GM23338 (cell line): Measurements from ENCODE around the gene WDR26. TPM values are rescaled to one million over a fixed set of nuclear protein-coding genes. Genes with fewer than 3 reads are reported as not detected.

ENCODE experiments used
- ATAC-seq: fragments of 200-7000 bp; cut with Tn5 transposase; 3 replicates; pipeline ENCODE4 v1.9.1; 2020
- DNase-seq: peaks from one replicate; pipeline ENCODE4 v3.0.0-alpha.2; 2015; ENCODE audit warnings: low spot score
- H2AFZ ChIP-seq: fragments of 200-600 bp; sonication (generic); 2 replicates; pipeline ENCODE4 v1.8.0; 2016; ENCODE audit warnings: antibody characterized with exemption, mild to moderate bottlenecking, moderate library complexity
- H3F3A ChIP-seq: fragments of 200-600 bp; sonication (generic); replicated peaks from 2 replicates; pipeline ENCODE4 v1.8.0; 2017; ENCODE audit warnings: antibody characterized with exemption, mixed run types, low read depth
- H3K27ac ChIP-seq: fragments of 200-600 bp; sonication (generic); 2 replicates; pipeline ENCODE4 v1.6.1; 2016; ENCODE audit warnings: low read depth
- H3K27me3 ChIP-seq: fragments of 200-600 bp; sonication (generic); 2 replicates; pipeline ENCODE4 v1.8.0; 2016; ENCODE audit warnings: mild to moderate bottlenecking, mixed run types, moderate library complexity; ENCODE audit not compliant: insufficient read depth
- H3K36me3 ChIP-seq: fragments of 200-600 bp; sonication (generic); 2 replicates; pipeline ENCODE4 v1.8.0; 2016; ENCODE audit warnings: mild to moderate bottlenecking; ENCODE audit not compliant: insufficient read depth
- H3K4me1 ChIP-seq: fragments of 200-600 bp; sonication (generic); 2 replicates; pipeline ENCODE4 v1.8.0; 2016; ENCODE audit warnings: mild to moderate bottlenecking, moderate library complexity; ENCODE audit not compliant: insufficient read depth
- H3K4me2 ChIP-seq: fragments of 200-600 bp; sonication (generic); 2 replicates; pipeline ENCODE4 v1.7.1; 2017; ENCODE audit warnings: mixed run types
- H3K4me3 ChIP-seq: fragments of 200-600 bp; sonication (generic); 2 replicates; pipeline ENCODE4 v1.6.1; 2016; ENCODE audit warnings: mixed run types
- H3K79me2 ChIP-seq: fragments of 200-600 bp; sonication (generic); replicated peaks from 2 replicates; pipeline ENCODE4 v1.8.0; 2017; ENCODE audit warnings: mild to moderate bottlenecking; ENCODE audit not compliant: insufficient read depth
- H3K9me2 ChIP-seq: fragments of 200-600 bp; sonication (generic); 2 replicates; pipeline ENCODE4 v1.8.0; 2017; ENCODE audit not compliant: insufficient read depth
- H4K20me1 ChIP-seq: fragments of 200-600 bp; sonication (generic); replicated peaks from 2 replicates; pipeline ENCODE4 v1.8.0; 2017; ENCODE audit warnings: mild to moderate bottlenecking; ENCODE audit not compliant: insufficient read depth
- H3K27ac Mint-ChIP-seq: 2 replicates; pipeline ENCODE4 v1.8.0; 2020; ENCODE audit warnings: inconsistent platforms, mild to moderate bottlenecking, moderate library complexity, mixed read lengths
- H3K27me3 Mint-ChIP-seq: 3 replicates; pipeline ENCODE4 v1.8.0; 2022; ENCODE audit warnings: low read depth, mild to moderate bottlenecking, moderate library complexity, mixed read lengths, inconsistent platforms; ENCODE audit not compliant: insufficient read depth, poor library complexity
- H3K36me3 Mint-ChIP-seq: 3 replicates; pipeline ENCODE4 v1.8.0; 2021; ENCODE audit warnings: low read depth, mild to moderate bottlenecking, inconsistent platforms, moderate library complexity, mixed read lengths
- H3K4me1 Mint-ChIP-seq: 3 replicates; pipeline ENCODE4 v1.8.0; 2020; ENCODE audit warnings: mild to moderate bottlenecking, inconsistent platforms, mixed read lengths
- H3K4me3 Mint-ChIP-seq: 3 replicates; pipeline ENCODE4 v1.8.0; 2021; ENCODE audit warnings: moderate library complexity, mild to moderate bottlenecking, inconsistent platforms, mixed read lengths
- H3K9me3 Mint-ChIP-seq: 3 replicates; pipeline ENCODE4 v1.8.0; 2020; ENCODE audit warnings: moderate library complexity, mild to moderate bottlenecking, inconsistent platforms, mixed read lengths
- EZH2phosphoT487 ChIP-seq: fragments of 200-600 bp; sonication (generic); IDR thresholded peaks from one replicate; pipeline ENCODE4 v1.8.1; 2018; ENCODE audit warnings: antibody characterized with exemption; ENCODE audit not compliant: unreplicated experiment
- JUNB ChIP-seq: IDR thresholded peaks from one replicate; pipeline ENCODE4 v1.6.1; 2016; ENCODE audit warnings: antibody characterized with exemption; ENCODE audit not compliant: unreplicated experiment
- NANOG ChIP-seq: IDR thresholded peaks from 2 replicates; pipeline ENCODE4 v1.6.1; 2016; ENCODE audit warnings: antibody characterized with exemption, borderline replicate concordance
- POLR2AphosphoS5 ChIP-seq: IDR thresholded peaks from 2 replicates; pipeline ENCODE4 v1.6.1; 2016; ENCODE audit warnings: antibody characterized with exemption, low read depth
- STAT1 ChIP-seq: IDR thresholded peaks from one replicate; pipeline ENCODE4 v1.6.1; 2016; ENCODE audit warnings: antibody characterized with exemption; ENCODE audit not compliant: unreplicated experiment
- ZNF114 ChIP-seq: fragments of 250-450 bp; sonication (Bioruptor Pico); IDR thresholded peaks from 2 replicates; pipeline ENCODE4 v1.5.0; 2020; ENCODE audit warnings: mild to moderate bottlenecking, moderate library complexity
- ZNF331 ChIP-seq: fragments of 250-450 bp; sonication (Bioruptor Pico); IDR thresholded peaks from 2 replicates; pipeline ENCODE4 v1.5.0; 2020; ENCODE audit warnings: low read depth, mild to moderate bottlenecking, moderate library complexity
- polyA plus RNA-seq: library from polyadenylated mRNA; unstranded; fragments of >200 nt; fragmentation: Nextera tagmentation; extraction: Ambion mirVana; gene quantifications from 2 replicates; pipeline ENCODE4 v1.2.1, GENCODE V29; 2016
- total RNA-seq: library from RNA; depleted of rRNA; stranded (reverse); fragments of >200 nt; shearing (Covaris generic); gene quantifications from 2 replicates; pipeline ENCODE4 v1.2.3, GENCODE V29; 2014
- TF ChIP-seq, protein P1 (sequence below), 2 experiments: fragments of 200-600 bp in 1 of 2; sonication (generic) in 1 of 2; conservative IDR thresholded peaks; 2 replicates each; pipeline versions ENCODE4 v1.5.1 to v1.6.1; 2016 to 2017; ENCODE audit warnings: antibody characterized with exemption in 2 of 2, low read depth in 2 of 2, mild to moderate bottlenecking in 2 of 2, moderate library complexity in 1 of 2
- TF ChIP-seq, protein P2 (sequence below): IDR thresholded peaks from 2 replicates; pipeline ENCODE4 v1.6.1; 2016; ENCODE audit warnings: antibody characterized with exemption

WDR26 gene
- total and polyA plus RNA-seq, 2 experiments from 2014 or later, result 16.9 to 74.6 TPM

GRCh38 chr1:224348137-224348536, 86.5 kb downstream of the WDR26 start:
- Mint-ChIP-seq H3K4me1 (no peaks in the 10 kb centered on the region), H3K9me3 (peaks cover 44% of the 10 kb centered on the region), H3K4me3 (no peak overlapping the region), H3K36me3 (peaks cover 25% of the 10 kb centered on the region), H3K27ac (no peak overlapping the region), H3K27me3 (peaks cover 6% of the 10 kb centered on the region)
- Histone ChIP-seq H3K79me2 (no peaks in the 10 kb centered on the region), H3K9me2 (0 out of 2 replicates have a peak, but pooled peaks cover under 1% of the 10 kb centered on the region), H3K4me1 (no peaks in the 10 kb centered on the region), H2AFZ (no peak overlapping the region), H3K27ac (no peak overlapping the region), H4K20me1 (no peaks in the 10 kb centered on the region), H3K27me3 (no peaks in the 10 kb centered on the region), H3K36me3 (0 out of 2 replicates have a peak, but pooled peaks cover 19% of the 10 kb centered on the region), H3K4me3 (no peak overlapping the region), H3K4me2 (no peak overlapping the region), H3F3A (0 out of 2 replicates have a peak, but pooled peaks cover 3% of the 10 kb centered on the region)
- DNase-seq (no peak), ATAC-seq (no peak)
- TF ChIP-seq NANOG (no peak), POLR2AphosphoS5 (no peak), EZH2phosphoT487 (no peak), ZNF331 (CRISPR knock-in tag) (no peak), ZNF114 (CRISPR knock-in tag) (no peak), STAT1 (no peak)
- TF ChIP-seq, protein P1, sequence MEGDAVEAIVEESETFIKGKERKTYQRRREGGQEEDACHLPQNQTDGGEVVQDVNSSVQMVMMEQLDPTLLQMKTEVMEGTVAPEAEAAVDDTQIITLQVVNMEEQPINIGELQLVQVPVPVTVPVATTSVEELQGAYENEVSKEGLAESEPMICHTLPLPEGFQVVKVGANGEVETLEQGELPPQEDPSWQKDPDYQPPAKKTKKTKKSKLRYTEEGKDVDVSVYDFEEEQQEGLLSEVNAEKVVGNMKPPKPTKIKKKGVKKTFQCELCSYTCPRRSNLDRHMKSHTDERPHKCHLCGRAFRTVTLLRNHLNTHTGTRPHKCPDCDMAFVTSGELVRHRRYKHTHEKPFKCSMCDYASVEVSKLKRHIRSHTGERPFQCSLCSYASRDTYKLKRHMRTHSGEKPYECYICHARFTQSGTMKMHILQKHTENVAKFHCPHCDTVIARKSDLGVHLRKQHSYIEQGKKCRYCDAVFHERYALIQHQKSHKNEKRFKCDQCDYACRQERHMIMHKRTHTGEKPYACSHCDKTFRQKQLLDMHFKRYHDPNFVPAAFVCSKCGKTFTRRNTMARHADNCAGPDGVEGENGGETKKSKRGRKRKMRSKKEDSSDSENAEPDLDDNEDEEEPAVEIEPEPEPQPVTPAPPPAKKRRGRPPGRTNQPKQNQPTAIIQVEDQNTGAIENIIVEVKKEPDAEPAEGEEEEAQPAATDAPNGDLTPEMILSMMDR (conservative IDR thresholded peaks at IDR 0.05; ENCODE audit: low read depth in 2 of 2), result no peak
- TF ChIP-seq, protein P2, sequence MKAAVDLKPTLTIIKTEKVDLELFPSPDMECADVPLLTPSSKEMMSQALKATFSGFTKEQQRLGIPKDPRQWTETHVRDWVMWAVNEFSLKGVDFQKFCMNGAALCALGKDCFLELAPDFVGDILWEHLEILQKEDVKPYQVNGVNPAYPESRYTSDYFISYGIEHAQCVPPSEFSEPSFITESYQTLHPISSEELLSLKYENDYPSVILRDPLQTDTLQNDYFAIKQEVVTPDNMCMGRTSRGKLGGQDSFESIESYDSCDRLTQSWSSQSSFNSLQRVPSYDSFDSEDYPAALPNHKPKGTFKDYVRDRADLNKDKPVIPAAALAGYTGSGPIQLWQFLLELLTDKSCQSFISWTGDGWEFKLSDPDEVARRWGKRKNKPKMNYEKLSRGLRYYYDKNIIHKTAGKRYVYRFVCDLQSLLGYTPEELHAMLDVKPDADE, result no peak

DNA sequence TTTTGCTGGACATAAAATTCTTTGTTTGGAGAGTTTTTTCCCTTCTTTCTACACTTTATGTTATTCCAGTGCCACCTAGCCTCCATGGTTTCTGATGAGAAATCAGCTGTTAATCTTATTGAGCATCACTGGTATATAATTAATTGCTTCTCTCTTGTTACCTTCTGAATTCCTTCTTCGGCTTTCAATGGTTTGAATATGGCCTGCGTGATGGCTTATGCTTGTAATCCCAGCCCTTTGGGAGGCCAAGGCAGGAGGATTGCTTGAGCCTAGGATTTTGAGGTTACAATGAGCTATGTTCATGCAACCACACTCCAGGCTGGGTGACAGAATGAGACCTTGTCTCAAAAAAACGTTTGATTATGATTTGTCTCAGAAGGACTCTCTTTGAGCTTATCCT, 90.9 kb downstream of the WDR26 start:
- no peaks in the 10 kb centered on the region for H3K9me2 ChIP-seq
- no peak overlapping the region for H3K4me3 ChIP-seq
- DNase-seq, result peak; percentile 28
- no peak overlapping the region for H2AFZ ChIP-seq
- H3K4me3 Mint-ChIP-seq, result no peak overlapping the region
- TF ChIP-seq ZNF331 (CRISPR knock-in tag), result no peak
- TF ChIP-seq JUNB, result no peak
- peaks cover 13% of the 10 kb centered on the region for H3K27me3 Mint-ChIP-seq
- no peak overlapping the region for H3K27ac Mint-ChIP-seq
- H3K36me3 ChIP-seq, result peaks cover 28% of the 10 kb centered on the region; the same call in 1 of the 2 replicates
- no peaks in the 10 kb centered on the region for H3K79me2 ChIP-seq
- H3K27me3 ChIP-seq, result no peaks in the 10 kb centered on the region
- H4K20me1 ChIP-seq, result no peaks in the 10 kb centered on the region
- peaks cover 44% of the 10 kb centered on the region for H3K9me3 Mint-ChIP-seq
- H3K27ac ChIP-seq, result no peak overlapping the region
- peaks cover 11% of the 10 kb centered on the region for H3K4me1 ChIP-seq
- ATAC-seq, result no peak
- peaks cover 33% of the 10 kb centered on the region for H3K36me3 Mint-ChIP-seq
- H3K4me1 Mint-ChIP-seq, result peaks cover 12% of the 10 kb centered on the region
- H3F3A ChIP-seq, result peaks cover 11% of the 10 kb centered on the region
- H3K4me2 ChIP-seq, result no peak overlapping the region
